Neural cell (in vitro differentiated cells): ENCODE measurements around the gene KRT78.

Experiments used
- CTCF ChIP-seq: fragments of 450-650 bp; IDR thresholded peaks from 2 replicates; pipeline ENCODE4 v1.5.1; 2014; ENCODE audit warnings: antibody characterized with exemption, mild to moderate bottlenecking, moderate library complexity; ENCODE audit not compliant: poor library complexity, severe bottlenecking
- EZH2 ChIP-seq: fragments of 200-600, 300-800 bp; shearing (Covaris generic), sonication (generic); IDR thresholded peaks from 2 replicates; pipeline ENCODE4 v1.6.1; 2014; ENCODE audit warnings: antibody characterized with exemption, low read length, borderline replicate concordance, mild to moderate bottlenecking; ENCODE audit not compliant: insufficient read depth, poor library complexity, severe bottlenecking
- MXI1 ChIP-seq: fragments of 450-650 bp; conservative IDR thresholded peaks from 2 replicates; pipeline ENCODE4 v1.6.1; 2014; ENCODE audit warnings: antibody characterized with exemption, mild to moderate bottlenecking; ENCODE audit not compliant: poor library complexity, severe bottlenecking
- REST ChIP-seq: IDR thresholded peaks from 2 replicates; pipeline ENCODE4 v1.6.1; 2012; ENCODE audit warnings: borderline replicate concordance

GRCh38 chr12:52867152-52867551, 18.4 kb upstream of the KRT78 start:
- TF ChIP-seq CTCF (no peak), MXI1 (no peak), EZH2 (no peak), REST (no peak)
